Measurements from ENCODE around the gene DENND2D. TPM values are rescaled to one million over a fixed set of nuclear protein-coding genes. Genes with fewer than 3 reads are reported as not detected.

Gene DENND2D
- total RNA-seq, 1 donor from 2014 or later = 205 TPM

DNA sequence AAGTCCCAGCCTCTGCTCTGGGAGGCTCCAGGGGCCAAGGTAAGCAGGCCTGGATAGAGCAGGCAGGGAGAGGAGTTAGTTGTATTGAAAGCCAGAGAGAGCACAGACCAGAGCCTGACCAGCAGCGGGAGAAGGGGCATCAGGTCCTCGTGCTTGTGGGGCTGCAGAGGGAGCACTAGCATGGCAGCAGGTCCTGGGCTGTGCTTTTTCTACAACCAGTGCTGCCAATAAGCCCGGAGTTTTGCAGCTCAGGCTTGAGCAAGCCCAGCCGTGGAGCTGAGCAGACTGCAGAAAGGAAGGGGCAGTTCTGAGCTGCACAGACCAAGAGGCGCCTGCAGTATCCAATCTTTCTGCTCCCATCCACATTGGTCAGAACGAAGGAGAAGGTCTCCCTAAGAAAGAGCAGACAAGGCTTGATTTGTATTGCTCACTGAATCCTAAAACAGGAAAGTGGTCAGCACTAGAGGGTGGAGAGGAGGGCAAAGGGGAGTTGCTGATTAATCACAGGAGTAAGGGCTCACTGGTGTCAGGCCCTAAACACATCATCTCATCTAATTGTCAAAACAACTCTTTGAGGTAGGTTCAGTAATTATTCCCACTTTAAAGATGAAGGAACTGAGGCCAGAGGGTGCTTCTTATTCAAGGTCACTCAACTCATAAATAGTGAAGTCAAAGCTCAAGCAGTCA is 2.7 kb downstream of the DENND2D start:
- Mint-ChIP-seq H3K27me3 (ENCODE audit: insufficient read depth) (no peaks in the 10 kb centered on the region), H3K4me1 (ENCODE audit: low read depth) (peaks cover 81% of the 10 kb centered on the region), H3K4me3 (peak overlapping the region; percentile 100), H3K9me3 (no peaks in the 10 kb centered on the region), H3K36me3 (ENCODE audit: low read depth) (peaks cover 70% of the 10 kb centered on the region), H3K27ac (peak overlapping the region; percentile 99)
- intact Hi-C loops (cut with micrococcal nuclease) = loop anchor here (2.0 kb wide), 1 partner anchor 13 kb away; no protein-coding TSS in a partner anchor
- no peak for DNase-seq (ENCODE audit: low spot score)

DNA sequence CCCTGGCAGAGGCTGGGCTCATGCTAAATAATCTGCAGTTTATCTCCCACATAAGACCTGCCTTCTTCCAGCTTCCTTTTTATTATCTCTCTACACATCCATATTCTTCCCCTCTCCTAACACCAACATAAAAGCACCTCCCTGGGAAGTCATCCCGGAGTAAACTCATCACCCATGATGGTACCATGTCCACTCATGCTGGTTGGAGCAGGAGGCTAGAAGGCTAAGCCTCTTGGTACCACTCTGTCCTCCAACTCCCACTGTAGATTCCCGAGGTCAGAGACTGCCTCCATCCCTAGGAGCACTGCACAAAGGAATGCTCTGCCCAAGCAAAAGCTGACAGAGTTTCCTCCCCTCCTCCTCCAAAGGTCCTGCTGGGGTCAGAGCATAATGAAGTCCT is 4.2 kb downstream of the DENND2D start:
- peak overlapping the region; percentile 100 for H3K4me3 Mint-ChIP-seq
- DNase-seq (ENCODE audit: low spot score) = no peak
- H3K27me3 Mint-ChIP-seq (ENCODE audit: insufficient read depth) = no peaks in the 10 kb centered on the region
- intact Hi-C loops (cut with micrococcal nuclease) = no loop called here
- H3K9me3 Mint-ChIP-seq = no peaks in the 10 kb centered on the region
- peak overlapping the region; percentile 70 for H3K27ac Mint-ChIP-seq
- H3K36me3 Mint-ChIP-seq (ENCODE audit: low read depth) = peaks cover 82% of the 10 kb centered on the region
- peaks cover 81% of the 10 kb centered on the region for H3K4me1 Mint-ChIP-seq (ENCODE audit: low read depth)

DNA sequence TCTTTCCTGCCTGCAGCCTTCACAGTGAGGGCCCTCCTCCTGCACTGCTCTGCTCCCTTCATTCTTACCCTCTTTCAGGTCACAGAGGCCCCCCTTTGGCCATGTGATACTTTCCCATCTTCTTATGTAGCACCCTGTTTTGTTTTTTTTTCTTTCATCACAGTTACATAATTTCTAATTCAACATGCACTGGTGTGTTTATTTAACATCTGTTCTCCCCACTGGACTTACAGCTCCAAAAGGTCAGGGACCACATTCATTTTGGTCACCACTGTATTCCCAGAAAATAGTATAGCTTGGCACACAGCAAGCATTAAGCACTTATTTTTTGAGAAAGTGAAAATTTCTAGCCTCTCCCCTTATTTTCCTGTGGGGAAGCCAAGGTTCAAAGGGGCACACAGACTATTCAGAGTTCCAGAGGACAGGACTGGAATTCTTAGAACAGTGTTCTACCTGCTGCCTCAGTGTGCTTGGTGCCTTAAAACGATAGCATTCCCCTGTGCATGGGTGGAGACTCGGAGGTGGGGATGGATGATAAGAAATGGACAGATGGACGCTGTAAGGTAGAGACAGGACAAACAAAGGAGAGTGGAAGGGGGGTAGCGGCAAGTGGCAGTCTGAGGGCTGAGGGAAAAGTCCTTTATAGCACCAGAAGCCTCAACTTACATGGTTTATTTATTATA is 5.3 kb downstream of the DENND2D start:
- Mint-ChIP-seq H3K27ac (peak overlapping the region; percentile 69), H3K27me3 (ENCODE audit: insufficient read depth) (no peaks in the 10 kb centered on the region), H3K36me3 (ENCODE audit: low read depth) (peaks cover 88% of the 10 kb centered on the region), H3K4me3 (peak overlapping the region; percentile 100), H3K9me3 (no peaks in the 10 kb centered on the region), H3K4me1 (ENCODE audit: low read depth) (peaks cover 82% of the 10 kb centered on the region)
- intact Hi-C loops (cut with micrococcal nuclease) = no loop called here
- DNase-seq (ENCODE audit: low spot score) = no peak

DNA sequence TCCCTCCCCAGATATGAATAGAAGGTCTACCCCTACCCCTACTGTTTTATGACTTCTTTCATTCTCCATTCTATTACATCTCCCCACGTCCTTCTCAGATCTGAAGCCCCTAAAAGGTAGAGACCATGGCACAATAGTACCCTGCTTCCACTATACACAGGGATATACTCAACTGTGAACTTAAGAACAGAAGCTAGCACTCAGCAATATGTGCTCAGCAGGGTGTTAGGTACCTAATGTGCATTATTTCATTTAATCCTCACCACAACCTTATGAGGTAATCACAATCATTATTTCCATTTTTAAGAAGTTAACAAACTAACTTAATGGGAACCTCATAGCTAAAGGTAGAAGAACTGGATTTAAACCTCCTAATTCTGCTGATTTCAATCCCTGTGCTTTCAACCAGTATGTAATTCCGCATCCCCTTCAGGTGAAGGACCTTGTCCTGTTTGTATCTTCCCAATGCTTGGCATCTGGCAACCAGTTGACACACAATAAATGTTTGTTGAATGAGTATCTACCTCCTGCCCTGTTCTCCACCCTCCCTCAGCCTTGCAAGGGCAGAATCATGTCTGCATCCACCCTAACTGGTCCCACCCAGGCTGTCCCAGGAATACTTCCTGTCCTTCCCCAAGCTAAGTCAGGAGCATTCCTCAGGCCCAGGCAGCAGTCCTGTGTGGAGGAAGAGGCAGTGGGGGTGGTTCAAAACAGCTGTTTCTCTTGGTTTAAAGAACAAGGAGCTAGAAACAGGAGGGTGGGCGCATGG is 6.5 kb downstream of the DENND2D start:
- intact Hi-C loops (cut with micrococcal nuclease) = no loop called here
- peak overlapping the region; percentile 74 for H3K27ac Mint-ChIP-seq
- peaks cover 95% of the 10 kb centered on the region for H3K4me1 Mint-ChIP-seq (ENCODE audit: low read depth)
- DNase-seq (ENCODE audit: low spot score) = no peak
- H3K27me3 Mint-ChIP-seq (ENCODE audit: insufficient read depth) = no peaks in the 10 kb centered on the region
- H3K4me3 Mint-ChIP-seq = peak overlapping the region; percentile 100
- no peaks in the 10 kb centered on the region for H3K9me3 Mint-ChIP-seq
- peaks cover 95% of the 10 kb centered on the region for H3K36me3 Mint-ChIP-seq (ENCODE audit: low read depth)

DNA sequence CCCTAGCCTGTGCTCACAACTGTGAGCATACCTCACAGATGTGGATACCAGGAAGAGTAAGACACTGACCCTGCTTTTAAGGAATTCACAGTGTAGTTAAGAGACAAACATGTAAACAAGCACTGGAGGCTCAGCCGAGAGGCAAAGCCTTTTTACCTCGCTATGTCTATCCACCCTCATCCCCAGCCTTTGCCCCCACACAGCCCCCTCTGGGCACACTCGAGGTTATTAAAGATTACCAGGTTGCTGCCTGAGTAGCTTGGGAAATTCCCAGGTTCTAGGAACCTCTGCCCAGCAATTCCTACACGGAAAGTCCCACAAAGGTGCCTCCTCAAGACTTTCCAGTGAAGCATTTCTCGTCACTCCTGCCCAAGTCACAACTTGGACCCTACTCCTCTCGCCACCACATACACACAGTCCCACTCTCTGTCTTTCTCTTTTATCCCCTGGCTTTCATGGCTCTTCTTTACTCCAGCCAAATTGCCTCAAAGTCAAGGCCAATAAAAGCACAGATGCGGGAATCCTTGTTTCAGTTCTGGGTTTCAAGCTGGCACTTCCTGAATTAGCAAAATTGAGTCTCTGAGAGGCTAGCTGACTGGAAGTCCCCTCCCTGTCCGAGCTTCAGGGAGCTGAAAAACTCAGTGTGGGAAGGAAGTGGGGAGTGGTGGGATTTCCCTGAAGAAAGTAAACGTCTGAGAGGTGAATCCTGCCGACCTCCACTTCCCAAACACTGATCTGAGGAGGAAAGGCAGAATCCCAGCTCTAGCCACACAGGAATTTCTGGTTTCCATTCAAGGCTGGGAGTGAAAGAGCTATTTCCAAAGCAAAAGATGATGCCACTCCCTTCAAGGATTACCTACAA is 7.6 kb downstream of the DENND2D start:
- no peaks in the 10 kb centered on the region for H3K9me3 Mint-ChIP-seq
- peak overlapping the region; percentile 74 for H3K27ac Mint-ChIP-seq
- DNase-seq (ENCODE audit: low spot score) = no peak
- peak overlapping the region; percentile 48 for H3K4me3 Mint-ChIP-seq
- no peaks in the 10 kb centered on the region for H3K27me3 Mint-ChIP-seq (ENCODE audit: insufficient read depth)
- intact Hi-C loops (cut with micrococcal nuclease) = no loop called here
- H3K36me3 Mint-ChIP-seq (ENCODE audit: low read depth) = peaks cover 94% of the 10 kb centered on the region
- peaks cover 100% of the 10 kb centered on the region for H3K4me1 Mint-ChIP-seq (ENCODE audit: low read depth)

DNA sequence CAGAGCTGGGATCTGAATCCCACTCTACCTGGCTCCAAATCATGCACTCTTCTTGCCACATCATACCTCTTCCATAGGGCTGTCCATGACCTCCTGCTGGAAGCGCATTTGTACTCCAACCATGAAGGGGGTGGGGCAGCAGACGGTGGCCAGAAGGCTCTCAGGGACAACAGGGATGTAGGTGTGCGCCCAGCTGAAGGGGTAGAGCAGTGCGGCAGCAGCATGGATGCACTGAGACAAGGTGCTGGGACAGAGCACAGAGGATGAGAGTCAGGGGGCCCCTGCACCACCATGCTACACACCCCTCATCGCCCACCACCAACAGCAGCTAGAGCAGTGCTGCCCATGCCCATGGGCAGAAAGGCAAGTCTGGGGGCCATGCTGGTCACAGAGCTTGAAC is 8.4 kb downstream of the DENND2D start:
- Mint-ChIP-seq H3K9me3 (no peaks in the 10 kb centered on the region), H3K27ac (peak overlapping the region; percentile 74), H3K4me1 (ENCODE audit: low read depth) (peaks cover 100% of the 10 kb centered on the region), H3K4me3 (peak overlapping the region; percentile 10), H3K36me3 (ENCODE audit: low read depth) (peaks cover 91% of the 10 kb centered on the region), H3K27me3 (ENCODE audit: insufficient read depth) (no peaks in the 10 kb centered on the region)
- intact Hi-C loops (cut with micrococcal nuclease) = no loop called here
- no peak for DNase-seq (ENCODE audit: low spot score)

DNA sequence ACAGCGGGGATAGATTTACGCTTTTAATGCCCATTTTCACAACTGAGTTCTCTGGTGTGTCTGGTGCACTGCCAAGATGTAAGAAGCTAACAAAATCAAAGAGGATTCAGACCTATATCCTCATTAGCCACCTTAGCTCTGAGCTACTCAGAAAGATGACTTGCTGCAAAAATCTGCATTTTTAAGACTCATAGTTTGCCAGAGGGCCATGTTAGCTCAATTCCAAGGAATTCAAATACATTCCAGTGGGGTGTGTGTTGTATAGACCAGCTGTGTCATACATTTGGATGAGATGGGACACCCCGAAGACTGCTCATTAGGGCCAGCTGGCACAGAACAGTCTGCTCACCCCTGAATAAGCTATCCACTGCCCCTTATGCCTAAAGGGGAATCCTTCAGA is 8.9 kb downstream of the DENND2D start:
- Mint-ChIP-seq H3K4me3 (no peak overlapping the region), H3K27ac (peak overlapping the region; percentile 74), H3K36me3 (ENCODE audit: low read depth) (peaks cover 91% of the 10 kb centered on the region), H3K27me3 (ENCODE audit: insufficient read depth) (no peaks in the 10 kb centered on the region), H3K9me3 (no peaks in the 10 kb centered on the region), H3K4me1 (ENCODE audit: low read depth) (peaks cover 100% of the 10 kb centered on the region)
- DNase-seq (ENCODE audit: low spot score) = no peak
- intact Hi-C loops (cut with micrococcal nuclease) = no loop called here

DNA sequence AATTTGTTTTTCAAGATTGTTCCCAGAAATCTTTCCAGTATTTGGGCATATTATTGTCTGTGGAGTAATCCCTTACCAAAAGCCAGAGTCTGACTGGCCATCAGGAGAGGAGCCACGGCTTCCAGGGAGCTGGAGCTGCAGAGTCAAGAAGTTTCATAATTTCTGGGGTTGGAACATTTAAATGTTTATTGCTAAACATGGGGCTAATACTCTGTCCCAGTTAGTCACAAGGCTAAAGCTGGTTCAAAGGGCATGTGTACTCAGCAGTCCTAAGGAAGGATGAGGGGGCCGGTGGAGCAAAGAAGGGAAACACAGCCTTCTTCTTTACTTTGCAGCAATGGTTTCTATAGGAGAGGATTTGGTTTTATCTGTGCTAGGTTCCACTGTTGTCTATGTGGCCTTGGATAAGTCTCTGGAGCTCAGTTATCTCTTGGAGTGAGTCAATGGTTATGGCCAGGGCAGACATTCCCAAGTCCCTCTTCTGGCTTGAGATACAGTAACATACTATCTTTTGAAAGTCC is 9.5 kb downstream of the DENND2D start:
- Mint-ChIP-seq H3K36me3 (ENCODE audit: low read depth) (peaks cover 91% of the 10 kb centered on the region), H3K9me3 (no peaks in the 10 kb centered on the region), H3K27me3 (ENCODE audit: insufficient read depth) (no peaks in the 10 kb centered on the region), H3K4me3 (no peak overlapping the region), H3K4me1 (ENCODE audit: low read depth) (peaks cover 98% of the 10 kb centered on the region), H3K27ac (peak overlapping the region; percentile 74)
- intact Hi-C loops (cut with micrococcal nuclease) = no loop called here
- DNase-seq (ENCODE audit: low spot score) = no peak

DNA sequence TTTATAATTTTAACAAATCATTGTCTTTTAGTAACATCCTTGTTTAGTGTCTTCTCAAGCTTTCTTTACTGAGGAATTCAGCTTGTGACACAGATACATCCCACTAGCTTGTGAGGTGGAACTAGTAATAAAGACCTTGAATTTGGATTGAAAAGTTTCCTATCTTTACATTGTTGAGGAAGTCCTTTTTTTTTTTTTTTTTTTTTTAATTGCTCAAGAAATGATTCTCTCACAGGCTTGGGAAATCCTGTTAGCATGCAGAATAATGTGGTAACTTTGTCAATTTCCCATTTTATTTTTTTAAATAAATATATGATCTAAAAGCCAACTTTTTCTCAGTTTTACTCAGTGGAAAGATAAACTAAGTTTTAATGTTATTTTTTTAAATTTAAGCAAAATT is 15.8 kb downstream of the DENND2D start:
- peaks cover 47% of the 10 kb centered on the region for H3K4me1 Mint-ChIP-seq (ENCODE audit: low read depth)
- H3K27ac Mint-ChIP-seq = no peak overlapping the region
- H3K27me3 Mint-ChIP-seq (ENCODE audit: insufficient read depth) = no peaks in the 10 kb centered on the region
- intact Hi-C loops (cut with micrococcal nuclease) = loop anchor here (2.0 to 5.0 kb wide), 2 partner anchors 14 to 38 kb away; no protein-coding TSS in a partner anchor
- DNase-seq (ENCODE audit: low spot score) = no peak
- no peaks in the 10 kb centered on the region for H3K9me3 Mint-ChIP-seq
- no peak overlapping the region for H3K4me3 Mint-ChIP-seq
- H3K36me3 Mint-ChIP-seq (ENCODE audit: low read depth) = peaks cover 72% of the 10 kb centered on the region

DNA sequence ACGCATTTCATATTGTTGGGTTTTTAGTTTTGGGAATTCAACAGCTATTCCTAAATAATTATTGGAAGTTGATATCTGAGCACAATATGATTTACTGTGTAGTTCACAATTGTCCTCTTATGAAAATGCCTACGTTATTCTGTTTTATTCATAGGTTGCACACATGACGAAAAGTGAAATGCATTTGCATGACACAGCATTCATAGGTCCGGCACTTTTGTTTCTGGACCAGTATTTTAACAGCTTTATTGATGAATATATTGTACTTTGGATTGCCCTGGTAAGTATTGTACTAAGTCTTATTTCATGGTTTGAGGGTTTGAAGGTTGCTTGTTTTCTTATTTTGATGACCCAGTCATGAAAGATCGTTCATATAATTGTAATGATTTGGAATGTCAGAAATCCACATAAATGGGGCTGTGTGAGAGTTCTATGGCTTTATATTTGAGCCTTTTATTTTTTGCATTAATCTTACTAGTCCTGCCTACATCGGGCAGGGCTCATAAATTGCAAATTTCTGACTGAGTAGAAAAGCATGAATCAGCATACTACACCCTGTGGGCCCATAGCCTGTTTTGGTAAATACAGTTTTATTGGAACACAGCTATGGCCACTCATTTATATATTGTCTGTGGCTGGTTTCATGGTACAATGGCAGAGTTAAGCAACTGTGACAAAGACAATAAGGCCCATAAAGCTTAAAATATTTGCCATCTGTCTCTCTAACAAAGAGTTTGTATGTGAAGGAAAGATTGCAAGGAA is 17.0 kb downstream of the DENND2D start:
- intact Hi-C loops (cut with micrococcal nuclease) = loop anchor here (2.0 kb wide), 1 partner anchor 15 kb away; no protein-coding TSS in a partner anchor
- DNase-seq (ENCODE audit: low spot score) = no peak
- Mint-ChIP-seq H3K27ac (no peak overlapping the region), H3K4me3 (no peak overlapping the region), H3K27me3 (ENCODE audit: insufficient read depth) (no peaks in the 10 kb centered on the region), H3K36me3 (ENCODE audit: low read depth) (peaks cover 68% of the 10 kb centered on the region), H3K4me1 (ENCODE audit: low read depth) (peaks cover 41% of the 10 kb centered on the region), H3K9me3 (no peaks in the 10 kb centered on the region)

DNA sequence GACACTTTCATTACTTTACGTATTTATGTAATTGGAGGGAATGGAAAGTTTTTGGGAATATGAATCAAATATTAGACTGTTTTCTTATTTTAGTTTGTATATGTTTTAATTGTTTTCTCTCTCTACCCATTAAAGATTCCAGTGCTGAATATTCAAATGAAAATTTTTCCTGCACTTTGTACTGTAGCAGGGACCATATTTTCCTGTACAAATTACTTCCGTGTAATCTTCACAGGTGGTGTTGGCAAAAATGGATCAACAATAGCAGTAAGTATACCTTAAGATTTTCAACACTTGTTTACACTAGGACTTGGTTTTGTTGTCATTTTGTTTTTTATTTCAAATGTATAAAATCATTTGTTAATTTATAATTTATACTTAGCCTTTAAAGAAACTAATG is 18.4 kb downstream of the DENND2D start:
- intact Hi-C loops (cut with micrococcal nuclease) = no loop called here
- H3K27me3 Mint-ChIP-seq (ENCODE audit: insufficient read depth) = no peaks in the 10 kb centered on the region
- H3K4me3 Mint-ChIP-seq = no peak overlapping the region
- DNase-seq (ENCODE audit: low spot score) = no peak
- H3K9me3 Mint-ChIP-seq = no peaks in the 10 kb centered on the region
- peaks cover 64% of the 10 kb centered on the region for H3K36me3 Mint-ChIP-seq (ENCODE audit: low read depth)
- H3K27ac Mint-ChIP-seq = no peak overlapping the region
- H3K4me1 Mint-ChIP-seq (ENCODE audit: low read depth) = peaks cover 27% of the 10 kb centered on the region
